GM23338 (cell line): ENCODE data around the gene RUVBL1.

Experiments used
- CTCF ChIP-seq, 2 experiments: fragments of 200-600 bp in 1 of 2; sonication (generic) in 1 of 2; conservative IDR thresholded peaks; 2 replicates each; pipeline versions ENCODE4 v1.5.1 to v1.6.1; 2016 to 2017; ENCODE audit warnings: antibody characterized with exemption in 2 of 2, low read depth in 2 of 2, mild to moderate bottlenecking in 2 of 2, moderate library complexity in 1 of 2
- ETS1 ChIP-seq: IDR thresholded peaks from 2 replicates; pipeline ENCODE4 v1.6.1; 2016; ENCODE audit warnings: antibody characterized with exemption
- NANOG ChIP-seq: IDR thresholded peaks from 2 replicates; pipeline ENCODE4 v1.6.1; 2016; ENCODE audit warnings: antibody characterized with exemption, borderline replicate concordance
- ZNF331 ChIP-seq: fragments of 250-450 bp; sonication (Bioruptor Pico); IDR thresholded peaks from 2 replicates; pipeline ENCODE4 v1.5.0; 2020; ENCODE audit warnings: low read depth, mild to moderate bottlenecking, moderate library complexity

- TF ChIP-seq ZNF331 (CRISPR knock-in tag) (no peak), CTCF (conservative IDR thresholded peaks at IDR 0.05; ENCODE audit: low read depth in 2 of 2) (no peak), NANOG (no peak), ETS1 (no peak)
Measured at GRCh38 chr3:128166971-128167453, 43.4 kb upstream of the RUVBL1 start.
